Measurements from ENCODE around the gene KIAA1958. TPM values are rescaled to one million over a fixed set of nuclear protein-coding genes. Genes with fewer than 3 reads are reported as not detected.

KIAA1958 gene
- total and polyA plus RNA-seq, 2 of the 8 experiments (the other 6 are each of a cell fraction or from before 2014, with no cell fraction given) = 11.4 to 43.8 TPM

GRCh38 chr9:112574008-112574407, 87.4 kb downstream of the KIAA1958 start:
- Histone ChIP-seq H2BK5ac (ENCODE audit: low read depth, low read length) (no peak overlapping the region), H2BK120ac (replicated peaks; ENCODE audit: low read depth, low read length) (no peak overlapping the region), H4K20me1 (replicated peaks in 1 of 2; ENCODE audit: control insufficient read depth in 1 of 2, insufficient read depth in 2 of 2, low read length in 2 of 2) (peaks cover 6 to 8% of the 10 kb centered on the region in 2 experiments), H2BK12ac (ENCODE audit: low read depth, low read length) (no peak overlapping the region), H3K9ac (replicated peaks in 1 of 4; ENCODE audit: extremely low read depth in 1 of 4, low read depth in 3 of 4, low read length in 3 of 4) (no peak overlapping the region), H4K5ac (ENCODE audit: insufficient read length, low read depth, low read length) (no peak overlapping the region), H3K4me3 (ENCODE audit: extremely low read depth in 1 of 4, insufficient read depth in 2 of 4, low read depth in 3 of 4, low read length in 4 of 4) (no peak overlapping the region), H3K23me2 (ENCODE audit: low read depth, low read length) (no peaks in the 10 kb centered on the region), H3K18ac (ENCODE audit: extremely low read depth, low read length) (no peak overlapping the region), H2AFZ (ENCODE audit: low read length) (no peak overlapping the region), H3K4ac (replicated peaks; ENCODE audit: insufficient read length, low read depth, low read length) (no peak overlapping the region), H3K56ac (replicated peaks; ENCODE audit: insufficient read length, low read depth, low read length) (no peak overlapping the region), H3K27ac (ENCODE audit: low read depth, low read length) (no peak overlapping the region), H4K91ac (replicated peaks; ENCODE audit: insufficient read length, low read length) (no peak overlapping the region), H3K79me2 (ENCODE audit: control insufficient read depth in 1 of 2, insufficient read depth in 2 of 2, low read length in 2 of 2) (peaks cover 0 to 77% of the 10 kb centered on the region in 2 experiments; a peak in 3 of 4 replicates), H2BK15ac (ENCODE audit: low read length) (no peak overlapping the region), H4K8ac (ENCODE audit: extremely low read depth, insufficient read depth, low read length) (no peak overlapping the region), H3K14ac (ENCODE audit: insufficient read length) (no peak overlapping the region), H3K27me3 (replicated peaks in 1 of 4; ENCODE audit: control insufficient read depth in 3 of 4, extremely low read depth in 1 of 4, insufficient read depth in 3 of 4, low read length in 3 of 4) (no peaks in the 10 kb centered on the region), H3K23ac (ENCODE audit: insufficient read length) (no peak overlapping the region), H2BK20ac (ENCODE audit: low read length) (no peak overlapping the region), H3K9me3 (ENCODE audit: insufficient read depth in 2 of 2, low read depth in 1 of 2, low read length in 1 of 2) (no peaks in the 10 kb centered on the region), H2AK5ac (ENCODE audit: low read depth, low read length) (no peak overlapping the region), H3K4me2 (ENCODE audit: insufficient read depth in 1 of 2, low read depth in 2 of 2, low read length in 2 of 2) (no peak overlapping the region), H3K36me3 (ENCODE audit: control insufficient read depth in 2 of 4, insufficient read depth in 4 of 4, low read length in 3 of 4) (peaks cover 0 to 14% (median 4%) of the 10 kb centered on the region in 4 experiments; a peak in 3 of 8 replicates), H3K79me1 (ENCODE audit: low read depth, low read length) (peaks cover 17% of the 10 kb centered on the region), H3K4me1 (replicated peaks in 1 of 4; ENCODE audit: control insufficient read depth in 3 of 4, insufficient read depth in 4 of 4, low read length in 3 of 4) (peaks cover 0 to 3% (median 0%) of the 10 kb centered on the region in 4 experiments; a peak in 1 of 7 replicates)
- CTCF ChIA-PET (ENCODE audit: partially characterized antibody) = interaction anchor here (0.7 to 1.9 kb wide), 9 partner anchors 8 to 131 kb away, joined by 3 to 5 read pairs (median 4); no protein-coding TSS in a partner anchor
- DNase-seq (ENCODE audit: low read depth in 1 of 2, low spot score in 2 of 2) (no peak), FAIRE-seq (no peak)
- WGBS, 2 experiments (ENCODE audit: extremely low coverage in 1 of 2, insufficient coverage in 1 of 2, insufficient read length in 1 of 2, insufficient replicate concordance in 2 of 2, low coverage in 1 of 2, low lambda C conversion rate in 2 of 2, missing lambda C conversion rate in 1 of 2) = 100% methylated on average over 1 of the region's 1 CpG; no CpG with 5 or more reads in 1 of the 2 experiments
- POLR2A ChIA-PET (ENCODE audit: partially characterized antibody) = no interaction called here
- TF ChIP-seq YY1 (IDR thresholded peaks at IDR 0.05; ENCODE audit: low read depth, low read length) (no peak), SP4 (IDR thresholded peaks at IDR 0.05; ENCODE audit: low read length) (no peak), MAX (IDR thresholded peaks at IDR 0.05) (no peak), NANOG (IDR thresholded peaks at IDR 0.05; ENCODE audit: insufficient read depth, low read depth, low read length, poor library complexity, severe bottlenecking) (no peak), CHD2 (IDR thresholded peaks at IDR 0.05; ENCODE audit: low read length) (no peak), TEAD4 (IDR thresholded peaks at IDR 0.05; ENCODE audit: low read depth, low read length) (no peak), SP2 (IDR thresholded peaks at IDR 0.05; ENCODE audit: low read length) (no peak), EGR1 (IDR thresholded peaks at IDR 0.05; ENCODE audit: borderline replicate concordance, low read depth, low read length) (no peak), HDAC6 (IDR thresholded peaks at IDR 0.05; ENCODE audit: low read depth, low read length) (no peak), CEBPB (IDR thresholded peaks at IDR 0.05; ENCODE audit: low read depth, low read length) (no peak), NRF1 (IDR thresholded peaks at IDR 0.05; ENCODE audit: low read depth, low read length) (no peak), ATF2 (IDR thresholded peaks at IDR 0.05; ENCODE audit: low read length) (no peak), JUN (IDR thresholded peaks at IDR 0.05; ENCODE audit: low read depth, low read length) (no peak), TCF12 (IDR thresholded peaks at IDR 0.05; ENCODE audit: low read depth, low read length) (no peak)

Measured in H1 (cell line).